ENCODE results near the gene LRRC38. TPM values are rescaled to one million over a fixed set of nuclear protein-coding genes. Genes with fewer than 3 reads are reported as not detected.

Gene LRRC38
- total and polyA plus RNA-seq, 7 experiments from 2014 or later, result not detected

DNA sequence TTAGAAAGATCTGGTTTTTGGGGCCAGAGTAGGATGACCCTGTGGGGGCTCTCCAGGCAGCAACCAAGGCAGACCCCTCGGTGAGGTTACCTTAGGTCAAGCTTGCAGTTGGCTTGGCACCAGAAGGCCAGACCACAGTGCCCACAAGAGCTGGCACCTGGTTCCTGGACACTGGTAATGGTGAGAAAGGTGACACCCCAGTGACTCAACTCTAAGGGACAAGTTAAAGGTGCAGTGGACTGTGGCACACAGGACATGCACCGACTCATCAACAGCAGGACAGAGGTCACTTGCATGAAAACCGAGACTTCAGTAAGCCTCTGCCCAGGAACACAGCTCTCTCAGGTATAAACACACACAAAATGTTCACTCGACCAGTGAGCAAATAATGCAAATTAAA, 6.7 kb downstream of the LRRC38 start:
- Histone ChIP-seq H3K9me3 (ENCODE audit: control insufficient read depth in 2 of 3, low read length in 3 of 3) (no peaks in the 10 kb centered on the region), H3K4me3 (ENCODE audit: low read length) (no peak overlapping the region), H3K4me1 (ENCODE audit: control insufficient read depth in 2 of 2, insufficient read depth in 2 of 2, low read length in 2 of 2) (no peaks in the 10 kb centered on the region), H3K36me3 (ENCODE audit: control insufficient read depth in 2 of 3, insufficient read depth in 3 of 3, low read length in 3 of 3) (no peaks in the 10 kb centered on the region), H3K27ac (ENCODE audit: low read depth, low read length) (no peak overlapping the region), H3K27me3 (ENCODE audit: control insufficient read depth in 2 of 2, insufficient read depth in 2 of 2, low read length in 2 of 2) (no peaks in the 10 kb centered on the region)
- Mint-ChIP-seq H3K27me3 (peaks cover 10 to 62% (median 25%) of the 10 kb centered on the region in 5 donors), H3K36me3 (peaks cover 0 to 5% (median 0%) of the 10 kb centered on the region in 5 donors), H3K4me1 (peaks cover 0 to 4% (median 0%) of the 10 kb centered on the region in 7 donors), H3K9me3 (peaks cover 0 to 4% (median 0%) of the 10 kb centered on the region in 11 donors), H3K4me3 (no peak overlapping the region), H3K27ac (no peak overlapping the region)
- ChIA-PET POLR2A (no interaction called here), CTCF (no interaction called here)
- ATAC-seq, result no peak
- DNase-seq, result no peak
- intact Hi-C loops (cut with micrococcal nuclease), result no loop called here

GRCh38 chr1:13505020-13505419, 8.8 kb downstream of the LRRC38 start:
- H3K27ac ChIP-seq (ENCODE audit: low read depth, low read length), result no peak overlapping the region
- H3K36me3 ChIP-seq (ENCODE audit: control insufficient read depth in 2 of 3, insufficient read depth in 3 of 3, low read length in 3 of 3), result no peaks in the 10 kb centered on the region
- H3K4me1 ChIP-seq (ENCODE audit: control insufficient read depth in 2 of 2, insufficient read depth in 2 of 2, low read length in 2 of 2), result no peaks in the 10 kb centered on the region
- H3K4me3 ChIP-seq (ENCODE audit: low read length), result no peak overlapping the region
- ATAC-seq (no peak), DNase-seq (no peak)
- intact Hi-C loops (cut with micrococcal nuclease), result no loop called here
- H3K36me3 Mint-ChIP-seq, result peaks cover 0 to 5% (median 0%) of the 10 kb centered on the region in 5 donors
- CTCF ChIA-PET, result no interaction called here
- peaks cover 0 to 4% (median 0%) of the 10 kb centered on the region in 7 donors for H3K4me1 Mint-ChIP-seq
- H3K27ac Mint-ChIP-seq, result no peak overlapping the region
- no peak overlapping the region for H3K4me3 Mint-ChIP-seq
- H3K27me3 Mint-ChIP-seq, result peaks cover 0 to 49% (median 10%) of the 10 kb centered on the region in 5 donors
- H3K9me3 ChIP-seq (ENCODE audit: control insufficient read depth in 2 of 3, low read length in 3 of 3), result no peaks in the 10 kb centered on the region
- POLR2A ChIA-PET, result no interaction called here
- no peaks in the 10 kb centered on the region for H3K27me3 ChIP-seq (ENCODE audit: control insufficient read depth in 2 of 2, insufficient read depth in 2 of 2, low read length in 2 of 2)
- H3K9me3 Mint-ChIP-seq, result peaks cover 0 to 4% (median 0%) of the 10 kb centered on the region in 11 donors

- intact Hi-C loops (cut with micrococcal nuclease), result no loop called here
- Mint-ChIP-seq H3K36me3 (peaks cover 0 to 5% (median 0%) of the 10 kb centered on the region in 5 donors), H3K27me3 (peaks cover 0 to 45% (median 15%) of the 10 kb centered on the region in 5 donors), H3K4me1 (peaks cover 0 to 4% (median 0%) of the 10 kb centered on the region in 7 donors), H3K9me3 (peaks cover 0 to 4% (median 0%) of the 10 kb centered on the region in 11 donors), H3K4me3 (no peak overlapping the region), H3K27ac (no peak overlapping the region)
- Histone ChIP-seq H3K27ac (ENCODE audit: low read depth, low read length) (no peak overlapping the region), H3K4me1 (ENCODE audit: control insufficient read depth in 2 of 2, insufficient read depth in 2 of 2, low read length in 2 of 2) (no peaks in the 10 kb centered on the region), H3K4me3 (ENCODE audit: low read length) (no peak overlapping the region), H3K27me3 (ENCODE audit: control insufficient read depth in 2 of 2, insufficient read depth in 2 of 2, low read length in 2 of 2) (no peaks in the 10 kb centered on the region), H3K9me3 (ENCODE audit: control insufficient read depth in 2 of 3, low read length in 3 of 3) (no peaks in the 10 kb centered on the region), H3K36me3 (ENCODE audit: control insufficient read depth in 2 of 3, insufficient read depth in 3 of 3, low read length in 3 of 3) (no peaks in the 10 kb centered on the region)
- ATAC-seq (no peak), DNase-seq (no peak)
- POLR2A ChIA-PET, result no interaction called here
- CTCF ChIA-PET, result no interaction called here
These were observed 13.0 kb downstream of the LRRC38 start for GRCh38 chr1:13500806-13501205.

GRCh38 chr1:13499422-13499821, 14.4 kb downstream of the LRRC38 start:
- Histone ChIP-seq H3K27me3 (ENCODE audit: control insufficient read depth in 2 of 2, insufficient read depth in 2 of 2, low read length in 2 of 2) (no peaks in the 10 kb centered on the region), H3K27ac (ENCODE audit: low read depth, low read length) (no peak overlapping the region), H3K36me3 (ENCODE audit: control insufficient read depth in 2 of 3, insufficient read depth in 3 of 3, low read length in 3 of 3) (no peaks in the 10 kb centered on the region), H3K9me3 (ENCODE audit: control insufficient read depth in 2 of 3, low read length in 3 of 3) (no peaks in the 10 kb centered on the region), H3K4me1 (ENCODE audit: control insufficient read depth in 2 of 2, insufficient read depth in 2 of 2, low read length in 2 of 2) (no peaks in the 10 kb centered on the region), H3K4me3 (ENCODE audit: low read length) (no peak overlapping the region)
- Mint-ChIP-seq H3K27ac (no peak overlapping the region), H3K4me1 (peaks cover 0 to 2% (median 0%) of the 10 kb centered on the region in 7 donors), H3K4me3 (no peak overlapping the region), H3K27me3 (peaks cover 0 to 39% (median 15%) of the 10 kb centered on the region in 5 donors), H3K36me3 (peaks cover 0 to 5% (median 0%) of the 10 kb centered on the region in 5 donors), H3K9me3 (peaks cover 0 to 4% (median 0%) of the 10 kb centered on the region in 11 donors)
- no peak for ATAC-seq
- CTCF ChIA-PET, result no interaction called here
- no peak for DNase-seq
- POLR2A ChIA-PET, result no interaction called here
- intact Hi-C loops (cut with micrococcal nuclease), result no loop called here

DNA sequence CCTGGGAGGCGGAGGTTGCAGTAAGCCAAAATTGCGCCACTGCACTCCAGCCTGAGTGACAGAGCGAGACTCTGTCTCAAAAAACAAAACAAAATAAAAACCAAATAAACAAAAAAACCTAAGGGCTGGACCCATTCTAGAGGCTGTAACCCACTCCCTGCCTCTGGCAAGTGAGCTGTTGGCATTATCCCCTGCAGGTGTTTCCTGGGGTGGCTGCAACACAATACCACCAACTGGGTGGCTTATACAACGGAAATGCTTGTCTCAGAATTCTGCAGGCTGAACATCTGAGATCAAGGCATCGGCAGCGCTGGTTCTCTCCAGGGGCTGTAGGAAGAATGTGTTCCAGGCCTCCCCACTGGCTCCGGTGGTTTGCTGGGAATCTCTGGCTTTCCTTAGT, 15.2 kb downstream of the LRRC38 start:
- H3K4me1 ChIP-seq (ENCODE audit: control insufficient read depth in 2 of 2, insufficient read depth in 2 of 2, low read length in 2 of 2), result no peaks in the 10 kb centered on the region
- no peaks in the 10 kb centered on the region for H3K4me1 Mint-ChIP-seq
- H3K36me3 Mint-ChIP-seq, result peaks cover 0 to 5% (median 0%) of the 10 kb centered on the region in 5 donors
- intact Hi-C loops (cut with micrococcal nuclease), result no loop called here
- no peaks in the 10 kb centered on the region for H3K27me3 ChIP-seq (ENCODE audit: control insufficient read depth in 2 of 2, insufficient read depth in 2 of 2, low read length in 2 of 2)
- H3K27me3 Mint-ChIP-seq, result peaks cover 0 to 37% (median 9%) of the 10 kb centered on the region in 5 donors
- no peak overlapping the region for H3K27ac Mint-ChIP-seq
- no peak overlapping the region for H3K27ac ChIP-seq (ENCODE audit: low read depth, low read length)
- peaks cover 0 to 4% (median 0%) of the 10 kb centered on the region in 11 donors for H3K9me3 Mint-ChIP-seq
- no peak for ATAC-seq
- no peaks in the 10 kb centered on the region for H3K36me3 ChIP-seq (ENCODE audit: control insufficient read depth in 2 of 3, insufficient read depth in 3 of 3, low read length in 3 of 3)
- ChIA-PET CTCF (no interaction called here), POLR2A (no interaction called here)
- H3K9me3 ChIP-seq (ENCODE audit: control insufficient read depth in 2 of 3, low read length in 3 of 3), result no peaks in the 10 kb centered on the region
- no peak for DNase-seq
- H3K4me3 Mint-ChIP-seq, result no peak overlapping the region
- H3K4me3 ChIP-seq (ENCODE audit: low read length), result no peak overlapping the region

DNA sequence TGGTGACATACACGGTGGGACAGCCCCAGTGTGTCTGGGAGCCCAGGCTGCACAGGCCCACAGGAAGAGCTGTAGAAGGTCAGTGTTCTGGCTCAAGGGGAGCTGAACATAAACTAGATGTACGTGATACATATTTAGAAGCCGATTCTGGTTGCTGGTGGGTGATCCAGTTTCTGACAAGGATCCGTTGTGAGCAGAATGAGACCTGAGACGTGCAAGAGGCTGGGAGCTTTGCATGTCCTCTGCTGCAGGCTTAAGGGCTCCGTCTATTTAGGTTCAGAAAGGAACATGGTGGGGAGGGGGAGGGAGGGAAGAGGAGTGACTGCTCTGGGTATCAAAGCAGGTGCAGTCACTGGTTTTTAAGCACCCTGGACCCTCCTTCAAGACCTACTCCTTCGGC, 18.6 kb downstream of the LRRC38 start:
- Mint-ChIP-seq H3K27ac (no peak overlapping the region), H3K27me3 (peaks cover 0 to 32% (median 13%) of the 10 kb centered on the region in 5 donors), H3K4me1 (no peaks in the 10 kb centered on the region), H3K9me3 (peaks cover 0 to 2% (median 0%) of the 10 kb centered on the region in 11 donors), H3K4me3 (no peak overlapping the region), H3K36me3 (no peaks in the 10 kb centered on the region)
- no peak overlapping the region for H3K27ac ChIP-seq (ENCODE audit: low read depth, low read length)
- no peaks in the 10 kb centered on the region for H3K4me1 ChIP-seq (ENCODE audit: control insufficient read depth in 2 of 2, insufficient read depth in 2 of 2, low read length in 2 of 2)
- CTCF ChIA-PET, result no interaction called here
- POLR2A ChIA-PET, result no interaction called here
- ATAC-seq, result no peak
- H3K9me3 ChIP-seq (ENCODE audit: control insufficient read depth in 2 of 3, low read length in 3 of 3), result no peaks in the 10 kb centered on the region
- no peak overlapping the region for H3K4me3 ChIP-seq (ENCODE audit: low read length)
- DNase-seq, result no peak
- H3K27me3 ChIP-seq (ENCODE audit: control insufficient read depth in 2 of 2, insufficient read depth in 2 of 2, low read length in 2 of 2), result no peaks in the 10 kb centered on the region
- intact Hi-C loops (cut with micrococcal nuclease), result no loop called here
- H3K36me3 ChIP-seq (ENCODE audit: control insufficient read depth in 2 of 3, insufficient read depth in 3 of 3, low read length in 3 of 3), result no peaks in the 10 kb centered on the region

GRCh38 chr1:13494712-13495111, 19.1 kb downstream of the LRRC38 start:
- H3K36me3 ChIP-seq (ENCODE audit: control insufficient read depth in 2 of 3, insufficient read depth in 3 of 3, low read length in 3 of 3), result no peaks in the 10 kb centered on the region
- Mint-ChIP-seq H3K27me3 (peaks cover 0 to 31% (median 13%) of the 10 kb centered on the region in 5 donors), H3K4me1 (no peaks in the 10 kb centered on the region), H3K36me3 (no peaks in the 10 kb centered on the region), H3K9me3 (peaks cover 0 to 2% (median 0%) of the 10 kb centered on the region in 11 donors), H3K27ac (no peak overlapping the region), H3K4me3 (peak overlapping the region in 1 of 10 donors; percentile 17)
- H3K9me3 ChIP-seq (ENCODE audit: control insufficient read depth in 2 of 3, low read length in 3 of 3), result no peaks in the 10 kb centered on the region
- H3K4me1 ChIP-seq (ENCODE audit: control insufficient read depth in 2 of 2, insufficient read depth in 2 of 2, low read length in 2 of 2), result no peaks in the 10 kb centered on the region
- ChIA-PET POLR2A (no interaction called here), CTCF (no interaction called here)
- DNase-seq (no peak), ATAC-seq (no peak)
- H3K4me3 ChIP-seq (ENCODE audit: low read length), result no peak overlapping the region
- no peak overlapping the region for H3K27ac ChIP-seq (ENCODE audit: low read depth, low read length)
- H3K27me3 ChIP-seq (ENCODE audit: control insufficient read depth in 2 of 2, insufficient read depth in 2 of 2, low read length in 2 of 2), result no peaks in the 10 kb centered on the region
- intact Hi-C loops (cut with micrococcal nuclease), result no loop called here

Measured in naive thymus-derived CD4-positive, alpha-beta T cell (primary cell).